Left cardiac atrium (tissue), 4 donors: ENCODE data around the gene SGTA. TPM values are rescaled to one million over a fixed set of nuclear protein-coding genes. Genes with fewer than 3 reads are reported as not detected.
"Not testable (repeated sequence)": the region's sequence is repeated elsewhere in the genome, so short reads cannot be mapped to it uniquely, and the experiment has no call there.

Experiments
- ATAC-seq, 2 donors: fragments of 200-7000 bp; cut with Tn5 transposase; one replicate each; pipeline ENCODE4 v1.9.1; 2020; ENCODE audit warnings: mild to moderate bottlenecking in 2 of 2, moderate library complexity in 2 of 2
- DNase-seq: peaks from one replicate; pipeline ENCODE4 v3.0.0-alpha.2; 2020
- intact Hi-C, 2 donors: fragments of 100-400 bp; cut with DNase I; formaldehyde crosslinking; loops; one replicate each; pipeline versions ENCODE4 v1.14.1 to v1.15.1; 2022 to 2023
- long read RNA-seq: library from polyadenylated mRNA; unstranded; transcript quantifications from one replicate; pipeline ENCODE4 v2.0.0, GENCODE V29; 2021
- total RNA-seq, 2 donors: library from RNA; stranded (reverse); fragmentation: NEBNext Ultra II Directional; extraction: Animal tissue kit (Norgen Biotek cat#: 25700); gene quantifications; one replicate each; pipeline ENCODE4 v1.2.1, GENCODE V29; 2021
- donor health status: DM: no; HTN: yes; CAD: no.
- donor health status: DM: no; HTN: yes; CAD: no; lungs with severe emphysema.
- donor health status: DM: yes; HTN: yes; CAD: no.
- donor health status: Dilated cardiomyopathy.

Gene SGTA, protein sequence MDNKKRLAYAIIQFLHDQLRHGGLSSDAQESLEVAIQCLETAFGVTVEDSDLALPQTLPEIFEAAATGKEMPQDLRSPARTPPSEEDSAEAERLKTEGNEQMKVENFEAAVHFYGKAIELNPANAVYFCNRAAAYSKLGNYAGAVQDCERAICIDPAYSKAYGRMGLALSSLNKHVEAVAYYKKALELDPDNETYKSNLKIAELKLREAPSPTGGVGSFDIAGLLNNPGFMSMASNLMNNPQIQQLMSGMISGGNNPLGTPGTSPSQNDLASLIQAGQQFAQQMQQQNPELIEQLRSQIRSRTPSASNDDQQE
- total RNA-seq: 10 to 100 TPM; 52.5 to 88.1 TPM
- long read RNA-seq, transcript SGTA-201 (12 exons, 2,330 nt): major isoform, 161 of 208 reads
- long read RNA-seq, partial matches to known transcripts: 26 of 208 reads
- long read RNA-seq, other reads (novel, unspliced or antisense): 21 of 208 reads

GRCh38 chr19:2782936-2783780, at the start of gene SGTA:
SGTA (minus strand) TSS chr19:2783273; CDS start chr19:2769068, 14,205 bp downstream.
- intact Hi-C loops: no loop called here
- peak; percentile 98 for DNase-seq
- ATAC-seq: peak; percentile 89 to 92

- intact Hi-C loops: no loop called here
- DNase-seq (no peak), ATAC-seq (no peak)
Observed at GRCh38 chr19:2827840-2828489, 44.9 kb upstream of the SGTA start.

GRCh38 chr19:2827022-2827421, 43.9 kb upstream of the SGTA start:
- ATAC-seq (no peak), DNase-seq (no peak)
- intact Hi-C loops: no loop called here

DNA sequence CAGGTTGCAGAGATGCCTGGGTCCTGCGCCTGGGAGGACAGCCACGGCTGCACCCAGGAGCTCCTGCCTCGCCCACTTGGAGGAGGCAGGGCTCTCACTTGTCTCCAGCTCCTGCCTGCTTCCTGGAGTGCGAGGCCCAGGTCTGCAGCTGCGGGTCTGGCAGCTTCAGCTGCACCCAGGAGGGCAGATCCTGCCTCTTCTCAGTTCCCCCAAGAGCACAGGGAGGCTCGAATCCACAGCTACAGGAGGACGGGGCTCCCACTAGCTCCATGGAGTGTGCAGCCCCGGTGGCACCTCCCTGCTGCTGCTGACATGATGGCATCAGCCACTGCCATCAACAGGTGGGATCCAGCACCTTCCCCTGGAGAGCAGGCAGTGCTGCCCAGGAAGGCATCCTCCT, 41.1 kb upstream of the SGTA start:
- intact Hi-C loops: no loop called here
- ATAC-seq: no peak
- DNase-seq: no peak

DNA sequence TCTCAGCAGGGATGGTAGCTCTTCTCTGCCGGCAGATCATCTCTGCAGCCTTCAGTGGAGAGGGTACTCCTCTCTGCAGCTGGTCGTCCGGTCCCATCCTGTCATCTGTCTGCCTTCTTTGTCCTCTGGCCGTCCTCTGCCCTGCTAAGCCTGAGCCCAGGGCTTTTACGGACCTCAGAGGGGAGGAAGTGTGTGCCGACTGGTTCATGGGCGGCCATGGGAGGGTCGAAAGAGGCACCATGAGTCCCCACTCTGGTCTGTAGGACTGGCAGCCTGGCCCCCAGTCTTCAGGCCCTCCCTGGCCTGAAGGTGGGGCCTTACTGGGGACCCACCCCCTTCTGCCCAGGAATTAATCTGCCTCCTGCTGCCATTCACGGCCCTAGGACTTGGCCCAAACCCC, 40.6 kb upstream of the SGTA start:
- intact Hi-C loops: no loop called here
- ATAC-seq: no peak
- DNase-seq: no peak

DNA sequence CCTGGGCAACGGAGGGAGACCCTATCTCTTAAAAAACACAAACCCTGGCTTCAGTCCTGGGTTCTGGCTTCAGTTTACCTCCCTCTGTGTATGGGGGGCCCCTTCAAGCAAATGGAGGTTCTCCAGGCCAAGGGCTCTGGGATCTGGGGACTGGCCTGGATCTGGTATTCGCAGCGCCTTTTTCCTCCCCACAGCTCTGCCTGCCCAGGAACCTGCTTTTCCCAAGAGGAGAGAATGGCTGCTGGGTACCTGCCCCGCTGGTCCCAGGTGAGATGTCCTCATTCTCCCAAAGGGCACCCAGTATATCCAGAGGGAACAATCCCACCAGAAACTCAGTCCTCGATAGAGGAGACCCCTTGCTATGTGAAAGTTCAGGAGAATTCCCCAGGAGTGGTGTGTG, 39.8 kb upstream of the SGTA start:
- DNase-seq (no peak), ATAC-seq (no peak)
- intact Hi-C loops: no loop called here

GRCh38 chr19:2820112-2820702, 37.1 kb upstream of the SGTA start:
- intact Hi-C loops: no loop called here
- no peak for DNase-seq
- peak; percentile 6 to 32 for ATAC-seq

- peak; percentile 99 for DNase-seq
- ATAC-seq: peak; percentile 97 to 98
- intact Hi-C loops: no loop called here
Observed at GRCh38 chr19:2819540-2820111, 36.6 kb upstream of the SGTA start, which contains the start of gene ZNF554. ZNF554 (plus strand) TSS chr19:2819868; CDS start chr19:2820072, 204 bp downstream.

DNA sequence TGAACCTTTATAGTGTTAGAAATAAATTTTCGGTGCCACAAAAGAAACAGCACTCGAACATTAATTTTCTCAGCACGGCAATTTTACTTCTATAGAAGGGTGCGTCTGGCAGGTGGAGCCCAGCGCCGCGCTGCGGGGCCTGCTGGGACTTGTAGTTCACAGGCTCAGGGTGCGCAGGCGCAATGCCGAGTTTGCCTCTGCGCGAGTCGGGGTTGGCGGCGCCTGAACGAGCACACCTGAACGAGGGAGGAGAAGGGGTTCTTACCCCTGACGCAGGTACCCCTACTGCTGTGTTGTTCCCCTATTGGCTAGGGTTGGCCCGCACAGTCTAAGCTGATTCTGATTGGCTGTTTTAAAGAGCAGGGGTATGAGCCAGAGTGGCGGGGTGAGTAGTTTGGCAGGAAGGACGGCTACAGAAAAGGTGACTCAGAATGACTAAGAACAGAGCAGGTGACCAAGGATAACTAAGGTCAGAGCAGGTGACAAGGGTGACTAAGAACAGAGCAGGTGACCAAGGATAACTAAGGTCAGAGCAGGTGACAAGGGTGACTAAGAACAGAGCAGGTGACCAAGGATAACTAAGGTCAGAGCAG, 34.3 kb upstream of the SGTA start:
- DNase-seq, intact Hi-C loops, ATAC-seq: not testable (repeated sequence)

DNA sequence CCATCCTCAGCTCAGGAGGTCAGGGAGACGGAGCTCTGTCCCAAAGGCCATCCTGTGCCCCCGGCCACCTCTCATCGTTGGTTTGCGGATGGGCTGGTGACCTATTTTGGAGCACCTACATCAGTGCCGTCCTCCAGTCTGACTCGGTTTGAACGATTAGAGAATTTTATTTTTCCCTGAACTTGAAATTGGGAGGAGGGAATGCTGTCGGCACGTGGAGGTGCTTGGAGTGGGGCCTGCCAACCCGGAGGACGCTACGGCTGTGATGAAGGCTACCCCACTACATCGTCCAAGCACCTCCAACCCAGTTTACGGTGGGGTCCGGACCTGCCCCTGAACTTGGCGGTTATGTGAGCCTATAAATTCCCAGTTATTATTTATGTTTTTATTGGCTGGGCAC, 33.6 kb upstream of the SGTA start:
- DNase-seq (no peak), ATAC-seq (no peak)
- intact Hi-C loops: no loop called here

- intact Hi-C loops: no loop called here
- ATAC-seq (no peak), DNase-seq (no peak)
Observed at GRCh38 chr19:2815923-2816322, 32.9 kb upstream of the SGTA start.

DNA sequence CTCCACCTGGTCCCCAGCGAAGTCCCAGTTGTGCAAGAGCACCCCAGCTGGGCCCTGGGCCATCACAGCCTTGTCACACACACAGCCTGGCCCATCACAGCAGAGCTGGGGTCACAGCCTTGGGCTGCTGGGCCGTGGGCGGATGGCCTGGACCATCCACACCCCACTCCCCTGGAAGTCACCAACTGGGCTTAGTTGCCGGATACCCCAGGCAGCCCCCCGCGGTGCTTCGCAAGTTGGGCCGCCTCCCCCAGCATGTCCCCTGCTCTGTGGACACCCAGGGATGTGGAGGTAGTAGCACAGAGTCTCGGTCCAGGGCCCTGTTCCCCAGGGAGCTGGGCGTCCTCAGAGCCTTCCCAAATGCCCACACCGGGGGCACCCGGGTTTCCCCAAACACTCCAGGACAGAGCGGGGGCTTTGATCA, 32.1 kb upstream of the SGTA start:
- ATAC-seq (no peak), DNase-seq (no peak)
- intact Hi-C loops: no loop called here

DNA sequence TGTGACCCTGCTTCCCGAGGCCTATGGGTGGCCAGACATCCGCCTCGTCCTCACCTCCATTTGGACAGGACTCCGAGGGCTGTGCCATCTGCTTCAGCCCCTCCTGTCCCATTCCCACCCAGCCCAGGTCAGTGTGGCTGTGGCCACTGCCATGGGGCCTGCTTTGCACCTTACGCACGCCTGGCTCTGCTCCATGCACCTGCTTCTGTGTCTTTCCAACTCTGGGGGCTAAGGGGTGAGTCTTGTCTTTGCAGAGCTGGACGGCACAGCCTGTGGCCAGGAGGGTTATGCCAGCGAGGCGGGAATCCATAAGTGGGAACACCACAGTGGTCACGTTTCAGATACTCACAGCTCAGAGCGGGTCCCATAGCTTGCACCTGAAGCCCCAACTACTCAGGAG, 31.4 kb upstream of the SGTA start:
- ATAC-seq (no peak), DNase-seq (no peak)
- intact Hi-C loops: no loop called here

DNA sequence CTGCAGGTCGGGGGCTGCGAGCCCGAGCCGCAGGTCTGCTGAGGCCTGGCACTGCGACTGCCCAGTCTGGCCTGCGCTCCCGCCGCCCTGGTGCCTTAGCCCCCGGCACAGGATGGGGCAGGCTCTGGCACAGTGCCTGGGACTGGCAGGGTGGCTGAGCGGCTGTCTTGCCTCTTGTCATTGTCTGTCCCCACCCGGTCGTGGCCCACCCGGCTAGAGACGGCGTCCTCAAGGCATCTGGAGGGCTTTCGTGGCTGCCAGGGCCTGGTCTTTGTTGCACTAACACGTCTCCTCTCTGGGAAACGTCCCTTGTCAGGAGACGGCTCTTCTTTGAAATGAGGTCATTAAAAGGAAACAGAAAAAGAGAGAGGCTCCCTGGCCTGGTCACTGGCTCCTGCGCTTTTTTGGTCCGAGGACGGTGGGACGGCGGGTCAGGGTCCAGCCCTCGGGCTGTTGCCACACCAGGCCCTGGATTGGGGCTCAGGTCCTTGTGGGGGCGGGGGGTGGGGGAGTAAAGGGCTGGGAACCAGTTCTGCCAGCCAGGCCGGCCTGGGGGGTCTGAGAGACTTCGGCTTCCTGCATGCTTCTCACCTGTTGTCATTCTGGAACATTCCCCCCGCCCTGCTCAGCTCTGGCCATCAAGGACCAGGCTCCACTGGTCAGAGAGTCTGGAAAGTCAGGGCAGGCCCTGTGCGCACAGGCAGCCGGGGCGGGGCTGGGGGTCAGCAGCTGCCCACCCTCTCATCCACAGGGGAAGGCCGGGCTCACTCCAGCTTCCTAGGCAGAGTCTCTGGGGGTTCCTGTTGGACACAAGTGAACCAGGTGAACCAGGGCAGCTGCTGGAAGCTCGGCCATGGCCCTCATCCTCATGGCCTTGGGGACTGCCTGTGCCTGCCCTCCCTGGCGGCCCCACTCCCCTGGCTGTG, 30.4 kb upstream of the SGTA start:
- intact Hi-C loops: no loop called here
- ATAC-seq: peak in 1 of 2 donors; percentile 13
- no peak for DNase-seq

DNA sequence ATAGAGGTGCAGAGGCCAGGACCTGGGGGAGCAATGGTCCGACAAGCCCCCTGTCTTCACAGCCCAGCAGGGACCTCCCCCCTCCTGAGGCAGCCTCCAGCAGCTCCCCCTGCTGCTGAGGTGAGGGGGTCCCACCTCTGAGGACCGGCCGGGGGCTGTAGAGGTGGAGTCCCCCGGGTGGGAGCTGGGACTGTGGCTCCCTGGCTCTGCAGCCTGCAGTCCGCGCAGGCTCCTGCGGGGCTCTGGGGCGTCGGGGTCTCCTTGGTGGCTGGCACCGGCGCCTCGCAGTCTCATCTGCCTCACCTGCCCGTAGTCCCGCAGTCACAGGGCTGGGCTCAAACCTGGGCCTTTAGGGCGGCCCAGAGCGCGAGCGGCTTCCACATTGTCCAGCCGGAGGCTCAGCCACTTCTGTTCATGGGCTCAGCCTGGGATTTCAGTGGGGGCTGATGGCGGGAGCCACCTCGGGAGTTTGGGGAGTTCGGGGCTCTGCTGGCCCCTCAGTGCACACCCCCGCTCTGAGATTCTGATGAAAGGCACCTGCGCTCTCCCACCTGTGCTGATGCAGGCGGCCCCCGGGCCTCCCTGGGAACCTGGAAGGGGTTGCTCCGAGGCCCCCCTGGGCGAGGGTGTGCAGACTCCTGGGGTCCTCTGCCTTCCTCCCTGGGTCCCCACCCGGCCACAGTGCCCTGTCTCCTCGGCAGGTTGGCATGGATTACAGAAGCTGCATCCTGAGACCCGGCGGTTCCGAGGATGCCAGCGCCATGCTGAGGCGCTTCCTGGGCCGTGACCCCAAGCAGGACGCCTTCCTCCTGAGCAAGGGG, 29.6 kb upstream of the SGTA start:
- no peak for DNase-seq
- intact Hi-C loops: no loop called here
- ATAC-seq: no peak

DNA sequence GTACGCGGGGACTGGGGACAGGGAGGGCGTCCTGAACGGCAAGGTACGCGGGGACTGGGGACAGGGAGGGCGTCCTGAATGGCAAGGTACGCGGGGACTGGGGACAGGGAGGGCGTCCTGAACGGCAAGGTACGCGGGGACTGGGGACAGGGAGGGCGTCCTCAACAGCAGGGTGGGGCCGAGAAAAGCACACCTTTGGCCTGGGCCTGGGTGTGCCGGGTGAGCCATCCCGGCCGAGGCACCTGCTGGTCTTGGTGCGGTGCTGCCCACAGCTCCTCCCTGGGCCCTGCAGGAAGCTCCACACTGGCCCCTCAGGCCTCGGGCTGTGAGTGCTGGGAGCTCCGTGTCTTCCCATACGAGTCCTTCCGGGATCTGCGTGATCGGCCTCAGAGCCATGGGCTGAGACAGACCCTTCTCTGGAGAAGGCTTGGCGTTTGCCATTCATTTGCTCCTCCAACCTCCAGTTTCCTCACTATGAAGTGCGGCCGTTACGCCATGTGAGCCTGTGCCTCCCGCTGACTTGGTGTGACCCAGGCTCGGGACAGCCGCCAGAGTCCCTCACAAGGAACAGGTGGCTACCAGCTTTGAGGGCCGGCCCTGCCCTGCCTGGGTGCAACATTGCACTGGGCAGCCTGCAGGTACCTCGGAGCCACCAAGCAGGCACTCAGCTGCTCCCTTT, 28.8 kb upstream of the SGTA start:
- intact Hi-C loops: no loop called here
- ATAC-seq (no peak), DNase-seq (no peak)
